Skeletal muscle tissue (tissue), 4 donors: ENCODE measurements around the gene DUSP9. TPM values are rescaled to one million over a fixed set of nuclear protein-coding genes. Genes with fewer than 3 reads are reported as not detected.
"Not testable (repeated sequence)": the region's sequence is repeated elsewhere in the genome, so short reads cannot be mapped to it uniquely, and the experiment has no call there.

ENCODE experiments used
- H3K27ac ChIP-seq: one replicate; pipeline ENCODE4 v1.7.0; 2013; ENCODE audit warnings: mild to moderate bottlenecking, low read depth, low read length, inconsistent platforms
- H3K27me3 ChIP-seq, 3 donors: one replicate each; pipeline ENCODE4 v1.7.0; 2013; ENCODE audit warnings: low read length in 3 of 3; ENCODE audit not compliant: control insufficient read depth in 3 of 3, insufficient read depth in 3 of 3
- H3K36me3 ChIP-seq, 3 donors: one replicate each; pipeline ENCODE4 v1.7.0; 2013; ENCODE audit warnings: low read length in 3 of 3; ENCODE audit not compliant: control insufficient read depth in 3 of 3, insufficient read depth in 3 of 3
- H3K4me1 ChIP-seq, 3 donors: one replicate each; pipeline ENCODE4 v1.7.0; 2013; ENCODE audit warnings: low read length in 3 of 3, mild to moderate bottlenecking in 3 of 3; ENCODE audit not compliant: control insufficient read depth in 3 of 3, insufficient read depth in 3 of 3
- H3K4me3 ChIP-seq, 3 donors: one replicate each; pipeline ENCODE4 v1.7.0; 2013; ENCODE audit warnings: low read length in 3 of 3
- H3K9ac ChIP-seq, 3 donors: one replicate each; pipeline ENCODE4 v1.7.0; 2013; ENCODE audit warnings: low read length in 3 of 3, mild to moderate bottlenecking in 3 of 3, moderate library complexity in 2 of 3, low read depth in 1 of 3
- H3K9me3 ChIP-seq, 3 donors: one replicate each; pipeline ENCODE4 v1.7.0; 2013; ENCODE audit warnings: low read length in 3 of 3; ENCODE audit not compliant: control insufficient read depth in 3 of 3
- total RNA-seq: library from RNA; depleted of rRNA; stranded (reverse); fragments of >200 nt; gene quantifications from one replicate; pipeline ENCODE4 v1.2.3, GENCODE V29; 2014
- donor health status: Osteomylitis.

DUSP9 gene
- total RNA-seq, 1 donor from 2014 or later: not detected

DNA sequence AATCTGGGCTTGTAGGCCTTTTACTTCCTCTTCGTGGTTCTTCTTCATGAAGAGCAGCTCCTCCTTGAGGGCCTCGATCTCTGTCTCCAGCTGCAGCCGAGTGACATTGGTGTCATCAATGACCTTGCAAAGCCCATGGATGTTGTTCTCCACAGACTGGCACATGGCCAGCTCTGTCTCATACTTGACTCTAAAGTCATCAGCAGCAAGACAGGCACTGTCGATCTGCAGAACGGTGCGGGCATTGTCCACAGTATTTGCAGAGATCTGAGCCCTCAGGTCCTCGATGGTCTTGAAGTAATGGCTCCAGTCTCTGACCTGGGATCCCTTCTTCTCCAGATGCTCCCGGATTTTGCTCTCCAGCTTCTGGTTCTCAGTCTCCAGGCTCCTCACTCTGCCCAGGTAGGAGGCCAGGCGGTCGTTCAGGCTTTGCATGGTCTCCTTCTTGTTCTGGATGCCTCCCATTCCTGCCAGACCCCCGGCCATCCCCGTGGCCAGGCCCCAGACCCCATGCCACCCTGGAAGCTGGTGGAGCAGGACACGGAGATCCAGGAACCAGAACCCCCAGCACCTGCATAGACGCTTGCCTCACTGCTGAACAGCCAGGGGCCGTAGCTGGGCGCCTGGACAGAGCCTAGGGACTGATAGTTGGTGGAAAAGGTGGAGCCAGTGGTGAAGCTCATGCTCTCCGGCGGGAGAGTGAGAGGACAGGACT is 42.2 kb upstream of the DUSP9 start:
- H3K27ac ChIP-seq, H3K27me3 ChIP-seq, H3K9ac ChIP-seq: not testable (repeated sequence)

DNA sequence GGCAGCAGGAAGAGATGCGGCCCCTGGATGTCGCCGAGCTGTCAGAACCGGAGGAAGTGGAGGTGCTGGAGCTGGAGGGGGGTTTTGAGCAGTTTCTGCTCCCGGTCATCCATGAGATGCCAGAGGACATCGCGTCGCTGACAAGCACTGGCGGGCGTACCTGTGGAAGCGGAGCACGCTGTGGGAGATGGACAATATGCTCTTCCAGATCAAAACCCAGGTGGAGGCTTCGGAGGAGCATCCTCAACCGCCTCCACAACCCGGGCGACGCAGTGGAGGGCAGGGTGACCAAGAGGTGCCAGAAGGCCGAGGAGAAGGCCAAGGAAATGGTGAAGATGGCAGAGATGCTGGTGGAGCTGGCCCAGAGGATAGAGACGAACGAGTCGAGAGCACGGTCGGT is 40.5 kb upstream of the DUSP9 start:
- Histone ChIP-seq H3K9ac (no peak overlapping the region), H3K27me3 (peaks cover 0 to 8% (median 0%) of the 10 kb centered on the region in 3 donors), H3K27ac (no peak overlapping the region), H3K36me3 (no peaks in the 10 kb centered on the region), H3K9me3 (no peaks in the 10 kb centered on the region), H3K4me1 (peaks cover 4 to 10% (median 9%) of the 10 kb centered on the region in 3 donors), H3K4me3 (no peak overlapping the region)

More for the DNA sequence above, 42.2 kb upstream of the DUSP9 start:
- H3K4me3 ChIP-seq, H3K36me3 ChIP-seq, H3K9me3 ChIP-seq: not testable (repeated sequence)
- peaks cover 4 to 14% (median 9%) of the 10 kb centered on the region in 3 donors for H3K4me1 ChIP-seq

DNA sequence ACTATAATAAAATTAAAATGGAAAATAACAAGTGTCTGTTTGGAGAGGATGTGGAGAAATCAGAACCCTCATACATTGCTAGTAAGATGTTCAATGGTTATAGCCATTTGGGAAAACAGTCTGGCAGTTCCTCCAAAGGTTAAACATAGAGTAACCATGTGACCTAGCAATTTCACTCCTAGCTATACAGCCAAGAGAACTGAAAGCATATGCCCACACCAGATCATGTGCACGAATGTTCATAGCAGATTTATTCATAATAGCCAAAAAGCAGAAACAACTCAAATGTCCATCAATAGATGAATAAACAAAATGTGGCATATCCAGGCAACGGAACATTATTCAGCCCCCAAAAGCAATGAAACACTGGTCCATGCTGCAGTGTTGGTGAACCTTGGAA is 38.6 kb upstream of the DUSP9 start:
- peaks cover 0 to 13% (median 0%) of the 10 kb centered on the region in 3 donors for H3K27me3 ChIP-seq
- no peak overlapping the region for H3K4me3 ChIP-seq
- H3K4me1 ChIP-seq: peaks cover 4 to 10% (median 9%) of the 10 kb centered on the region in 3 donors
- H3K9me3 ChIP-seq: no peaks in the 10 kb centered on the region
- H3K9ac ChIP-seq: no peak overlapping the region
- no peaks in the 10 kb centered on the region for H3K36me3 ChIP-seq
- H3K27ac ChIP-seq: no peak overlapping the region

DNA sequence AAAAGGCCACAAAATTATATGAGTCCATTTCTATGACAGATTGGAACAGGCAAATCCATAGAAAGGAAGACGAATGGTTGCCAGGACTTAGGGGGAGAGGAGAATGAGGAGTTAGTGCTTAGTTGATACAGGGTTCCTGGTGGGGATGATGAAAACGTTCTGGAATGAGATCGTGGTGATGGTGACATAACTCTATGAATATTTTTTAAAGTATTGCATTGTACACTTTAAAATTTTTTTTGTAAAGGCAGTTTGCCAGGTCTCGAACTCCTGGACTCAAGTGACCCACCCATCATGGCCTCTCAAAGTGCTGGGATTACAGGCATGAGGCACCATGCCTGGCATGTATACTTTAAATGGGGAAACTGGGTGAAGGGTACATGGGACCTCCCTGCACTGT is 38.2 kb upstream of the DUSP9 start:
- Histone ChIP-seq H3K4me3 (no peak overlapping the region), H3K4me1 (peaks cover 4 to 10% (median 9%) of the 10 kb centered on the region in 3 donors), H3K9me3 (no peaks in the 10 kb centered on the region), H3K27me3 (peaks cover 0 to 13% (median 0%) of the 10 kb centered on the region in 3 donors), H3K36me3 (no peaks in the 10 kb centered on the region), H3K9ac (no peak overlapping the region), H3K27ac (no peak overlapping the region)

DNA sequence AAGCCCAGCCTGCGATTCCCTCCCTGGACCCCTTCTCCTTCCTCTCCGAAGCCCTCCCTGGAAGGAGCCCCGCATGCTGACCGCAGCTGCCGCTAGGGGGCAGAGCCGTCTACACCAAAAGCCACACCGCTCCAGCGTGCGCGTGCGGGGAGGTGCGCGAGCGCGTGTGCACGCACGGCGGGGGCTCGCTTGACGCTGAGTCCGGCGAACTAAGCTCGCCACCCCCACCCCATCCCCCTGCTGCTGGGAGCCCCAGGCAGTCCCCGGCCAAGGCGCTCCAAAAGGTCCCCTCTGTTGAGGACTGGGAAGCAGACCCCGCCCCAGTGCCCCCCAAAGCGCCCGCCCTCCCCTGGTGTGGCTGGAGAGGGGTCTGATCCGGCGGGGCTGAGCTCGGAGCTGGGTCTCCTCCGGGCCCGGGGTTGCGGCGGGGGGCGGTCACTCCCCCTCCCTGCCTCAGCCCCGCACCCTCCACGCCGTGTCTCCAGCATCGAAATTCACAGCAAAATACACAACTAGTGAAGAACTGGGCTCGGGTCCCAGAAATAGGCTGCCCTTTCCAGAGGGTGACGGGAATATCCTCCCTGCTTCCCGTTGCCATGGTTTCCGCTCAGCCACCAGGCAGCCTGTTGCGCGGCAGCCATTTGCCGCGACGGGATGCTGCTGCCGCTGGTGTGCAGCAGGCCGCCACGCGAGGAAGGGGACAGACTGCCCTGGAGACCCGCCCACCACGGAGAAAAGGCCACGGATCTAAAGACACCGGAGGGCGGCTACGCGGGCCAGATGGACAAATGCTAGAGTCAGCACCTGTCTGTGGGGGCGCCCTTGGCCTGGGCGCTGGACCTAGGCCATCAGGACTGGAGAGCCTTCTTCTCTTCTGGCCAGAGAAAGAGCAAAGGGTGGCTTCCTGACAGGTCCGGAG is 36.8 kb upstream of the DUSP9 start:
- Histone ChIP-seq H3K9ac (no peak overlapping the region), H3K4me3 (no peak overlapping the region), H3K27ac (no peak overlapping the region), H3K4me1 (peaks cover 4 to 10% (median 9%) of the 10 kb centered on the region in 3 donors), H3K36me3 (no peaks in the 10 kb centered on the region), H3K9me3 (no peaks in the 10 kb centered on the region), H3K27me3 (peaks cover 0 to 13% (median 0%) of the 10 kb centered on the region in 3 donors)

DNA sequence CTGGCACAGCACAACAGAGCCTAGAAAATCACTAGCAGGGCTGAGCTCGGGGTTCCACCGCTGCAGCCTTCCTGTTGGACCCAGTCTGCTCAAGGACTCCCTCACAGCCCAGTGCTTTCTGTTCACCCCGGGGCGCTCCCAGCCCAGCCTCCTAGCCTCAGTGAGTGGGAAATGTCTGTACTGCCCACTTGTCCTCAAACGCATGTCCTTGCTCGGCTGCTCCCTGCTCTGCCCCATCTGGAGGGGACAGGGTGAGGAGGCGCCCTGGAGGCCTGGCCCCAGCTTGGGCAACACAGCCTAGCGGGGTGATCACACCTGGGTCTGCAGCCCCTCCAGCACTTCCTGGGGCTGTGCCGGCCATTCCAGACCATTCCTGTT is 36.2 kb upstream of the DUSP9 start:
- no peak overlapping the region for H3K9ac ChIP-seq
- no peaks in the 10 kb centered on the region for H3K9me3 ChIP-seq
- no peaks in the 10 kb centered on the region for H3K36me3 ChIP-seq
- H3K4me3 ChIP-seq: no peak overlapping the region
- H3K27ac ChIP-seq: no peak overlapping the region
- peaks cover 0 to 14% (median 0%) of the 10 kb centered on the region in 3 donors for H3K27me3 ChIP-seq
- peaks cover 4 to 10% (median 9%) of the 10 kb centered on the region in 3 donors for H3K4me1 ChIP-seq

DNA sequence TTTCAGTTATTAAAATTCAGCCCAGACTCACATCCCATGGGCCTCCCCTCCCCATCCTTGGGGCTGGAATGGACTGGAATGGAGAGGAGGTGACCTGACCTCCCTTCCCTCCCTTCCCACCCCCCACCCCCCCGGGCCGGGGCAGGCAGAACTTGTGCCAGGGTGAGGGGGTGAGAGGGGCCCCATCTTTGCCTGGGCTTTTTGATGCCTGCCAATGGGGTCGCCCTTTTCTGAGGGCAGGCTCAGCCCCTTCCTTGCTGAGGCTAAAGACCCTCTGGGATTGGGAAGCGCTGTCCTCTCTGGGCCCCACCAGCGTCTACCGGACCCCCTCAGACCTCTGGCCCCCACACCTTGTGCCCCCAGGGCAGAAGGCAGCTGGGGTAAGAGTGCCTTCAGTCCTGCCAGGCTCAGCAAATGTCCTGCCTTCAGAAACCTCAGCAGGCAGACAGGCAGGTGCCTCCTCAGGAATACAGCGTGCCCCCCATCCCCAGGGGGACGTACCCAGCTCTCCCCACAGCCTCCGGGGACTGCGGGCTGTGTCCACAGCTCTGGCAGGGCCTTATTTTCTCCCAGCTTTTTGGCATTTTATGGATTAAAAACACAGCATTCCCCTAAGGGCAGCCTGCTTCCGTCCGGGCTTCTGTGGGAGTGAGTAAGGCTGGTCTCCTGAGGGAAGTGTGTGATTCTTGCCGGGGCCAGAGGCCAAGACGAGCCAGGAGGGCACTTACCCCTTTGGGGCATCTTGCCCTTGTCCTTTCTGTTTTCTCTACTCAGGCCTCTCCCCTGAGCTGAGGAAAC is 35.5 kb upstream of the DUSP9 start:
- no peaks in the 10 kb centered on the region for H3K9me3 ChIP-seq
- no peak overlapping the region for H3K9ac ChIP-seq
- no peak overlapping the region for H3K4me3 ChIP-seq
- no peak overlapping the region for H3K27ac ChIP-seq
- H3K4me1 ChIP-seq: peaks cover 4 to 10% (median 9%) of the 10 kb centered on the region in 3 donors
- H3K36me3 ChIP-seq: no peaks in the 10 kb centered on the region
- H3K27me3 ChIP-seq: peaks cover 0 to 19% (median 0%) of the 10 kb centered on the region in 3 donors

DNA sequence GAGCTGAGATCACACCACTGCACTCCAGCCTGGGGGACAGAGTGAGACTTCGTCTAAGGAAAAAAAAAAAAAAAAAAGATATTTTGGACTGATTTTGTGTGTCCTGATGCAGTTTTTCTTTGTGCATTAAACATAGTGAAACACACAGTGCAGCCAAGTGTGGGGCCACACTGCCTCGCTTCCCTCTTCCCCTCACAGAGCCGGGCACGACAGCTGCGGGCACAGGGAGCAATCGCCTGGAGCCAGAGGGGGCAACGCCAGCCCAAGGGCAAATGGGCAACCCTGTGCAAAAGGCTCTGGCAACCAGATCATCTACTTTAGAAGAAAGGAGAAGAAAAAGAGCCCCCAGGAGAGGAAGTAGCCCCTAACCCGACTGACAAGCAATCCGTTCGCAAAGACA is 34.6 kb upstream of the DUSP9 start:
- Histone ChIP-seq H3K9me3 (no peaks in the 10 kb centered on the region), H3K27me3 (peaks cover 0 to 20% (median 0%) of the 10 kb centered on the region in 3 donors), H3K27ac (no peak overlapping the region), H3K36me3 (no peaks in the 10 kb centered on the region), H3K4me1 (peaks cover 4 to 10% (median 9%) of the 10 kb centered on the region in 3 donors), H3K4me3 (no peak overlapping the region), H3K9ac (no peak overlapping the region)

DNA sequence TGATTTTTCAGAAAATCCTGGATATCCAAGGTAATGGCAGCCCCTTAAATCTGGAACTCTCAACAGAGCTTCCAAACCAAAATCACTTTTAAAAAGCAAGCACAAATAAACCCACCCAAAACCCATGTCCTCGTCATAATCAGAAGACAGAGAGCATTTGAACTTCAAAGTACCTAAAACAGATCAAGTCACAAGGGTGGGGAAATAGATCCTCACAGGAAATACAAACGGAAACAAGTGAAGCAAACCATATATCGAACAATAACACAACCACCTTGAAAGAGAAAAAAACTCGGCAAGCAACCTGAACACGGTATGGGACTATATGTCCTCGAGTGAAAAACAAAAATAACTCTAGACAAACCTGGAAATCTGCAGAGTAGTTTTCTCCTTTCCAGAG is 32.2 kb upstream of the DUSP9 start:
- H3K4me1 ChIP-seq: peaks cover 4 to 6% (median 5%) of the 10 kb centered on the region in 3 donors
- H3K27me3 ChIP-seq: peaks cover 0 to 27% (median 0%) of the 10 kb centered on the region in 3 donors
- no peak overlapping the region for H3K4me3 ChIP-seq
- H3K36me3 ChIP-seq: no peaks in the 10 kb centered on the region
- H3K27ac ChIP-seq: no peak overlapping the region
- H3K9me3 ChIP-seq: no peaks in the 10 kb centered on the region
- no peak overlapping the region for H3K9ac ChIP-seq
